ENCODE data around the gene DSC1. TPM values are rescaled to one million over a fixed set of nuclear protein-coding genes. Genes with fewer than 3 reads are reported as not detected.
"Not testable (repeated sequence)": the region's sequence is repeated elsewhere in the genome, so short reads cannot be mapped to it uniquely, and the experiment has no call there.

Gene DSC1
- total and polyA plus RNA-seq, 2 of the 13 experiments (the other 11 are each of a cell fraction or from before 2014, with no cell fraction given) = not detected

DNA sequence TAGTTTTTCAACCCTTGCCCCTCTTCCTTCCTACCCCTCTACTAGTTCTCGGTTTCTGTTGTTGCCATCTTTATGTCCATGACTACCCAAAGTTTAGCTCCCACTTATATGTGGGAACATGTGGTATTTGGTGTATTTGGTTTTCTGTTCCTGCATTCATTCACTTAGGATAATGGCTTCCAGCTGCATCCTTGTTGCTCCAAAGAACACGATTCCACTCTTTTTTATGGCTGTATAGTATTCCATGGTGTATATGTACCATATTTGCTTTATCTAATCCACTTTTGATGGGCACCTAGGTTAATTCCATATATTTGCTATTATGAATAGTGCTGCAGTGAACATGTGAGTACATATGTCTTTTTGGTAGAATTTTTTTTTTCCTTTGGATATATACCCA lies 20.6 kb upstream of the DSC1 start:
- Histone ChIP-seq H4K20me1 (ENCODE audit: insufficient read depth, low read length) (no peaks in the 10 kb centered on the region), H3K4me3 (replicated peaks in 1 of 3; ENCODE audit: insufficient read depth in 1 of 3, low read depth in 2 of 3, low read length in 3 of 3) (no peak overlapping the region), H3K36me3 (replicated peaks in 1 of 2; ENCODE audit: control insufficient read depth in 1 of 2, insufficient read depth in 2 of 2, low read length in 2 of 2) (no peaks in the 10 kb centered on the region), H3K9ac (ENCODE audit: insufficient read depth, low read depth, low read length) (no peak overlapping the region), H2AFZ (ENCODE audit: low read length) (no peak overlapping the region), H3K4me2 (ENCODE audit: low read depth, low read length) (no peak overlapping the region), H3K4me1 (ENCODE audit: insufficient read depth, low read length) (peaks cover 25% of the 10 kb centered on the region), H3K79me2 (ENCODE audit: insufficient read depth, low read length) (no peaks in the 10 kb centered on the region), H3K9me3 (ENCODE audit: low read length) (no peaks in the 10 kb centered on the region), H3K27me3 (ENCODE audit: control insufficient read depth in 1 of 2, insufficient read depth in 2 of 2, low read length in 2 of 2) (no peaks in the 10 kb centered on the region), H3K27ac (ENCODE audit: extremely low read length, insufficient read depth, low read length) (no peak overlapping the region)
- intact Hi-C loops (cut with micrococcal nuclease; ENCODE audit: unreplicated experiment) (no loop called here), in situ Hi-C loops (cut with HindIII; ENCODE audit: extremely low pct_ligation_motif_present, low pct_unique_long_range_greater_than_20kb) (no loop called here)
- FAIRE-seq = no peak
- 48% methylated on average over 2 of the region's 2 CpGs for WGBS (ENCODE audit: low lambda C conversion rate)
- ChIA-PET POLR2A (no interaction called here), CTCF (ENCODE audit: low intra/inter-chr PET ratio, low total read pairs) (no interaction called here)
- no peak for DNase-seq (ENCODE audit: low spot score)
- no peak for ATAC-seq
- TF ChIP-seq, protein P1, sequence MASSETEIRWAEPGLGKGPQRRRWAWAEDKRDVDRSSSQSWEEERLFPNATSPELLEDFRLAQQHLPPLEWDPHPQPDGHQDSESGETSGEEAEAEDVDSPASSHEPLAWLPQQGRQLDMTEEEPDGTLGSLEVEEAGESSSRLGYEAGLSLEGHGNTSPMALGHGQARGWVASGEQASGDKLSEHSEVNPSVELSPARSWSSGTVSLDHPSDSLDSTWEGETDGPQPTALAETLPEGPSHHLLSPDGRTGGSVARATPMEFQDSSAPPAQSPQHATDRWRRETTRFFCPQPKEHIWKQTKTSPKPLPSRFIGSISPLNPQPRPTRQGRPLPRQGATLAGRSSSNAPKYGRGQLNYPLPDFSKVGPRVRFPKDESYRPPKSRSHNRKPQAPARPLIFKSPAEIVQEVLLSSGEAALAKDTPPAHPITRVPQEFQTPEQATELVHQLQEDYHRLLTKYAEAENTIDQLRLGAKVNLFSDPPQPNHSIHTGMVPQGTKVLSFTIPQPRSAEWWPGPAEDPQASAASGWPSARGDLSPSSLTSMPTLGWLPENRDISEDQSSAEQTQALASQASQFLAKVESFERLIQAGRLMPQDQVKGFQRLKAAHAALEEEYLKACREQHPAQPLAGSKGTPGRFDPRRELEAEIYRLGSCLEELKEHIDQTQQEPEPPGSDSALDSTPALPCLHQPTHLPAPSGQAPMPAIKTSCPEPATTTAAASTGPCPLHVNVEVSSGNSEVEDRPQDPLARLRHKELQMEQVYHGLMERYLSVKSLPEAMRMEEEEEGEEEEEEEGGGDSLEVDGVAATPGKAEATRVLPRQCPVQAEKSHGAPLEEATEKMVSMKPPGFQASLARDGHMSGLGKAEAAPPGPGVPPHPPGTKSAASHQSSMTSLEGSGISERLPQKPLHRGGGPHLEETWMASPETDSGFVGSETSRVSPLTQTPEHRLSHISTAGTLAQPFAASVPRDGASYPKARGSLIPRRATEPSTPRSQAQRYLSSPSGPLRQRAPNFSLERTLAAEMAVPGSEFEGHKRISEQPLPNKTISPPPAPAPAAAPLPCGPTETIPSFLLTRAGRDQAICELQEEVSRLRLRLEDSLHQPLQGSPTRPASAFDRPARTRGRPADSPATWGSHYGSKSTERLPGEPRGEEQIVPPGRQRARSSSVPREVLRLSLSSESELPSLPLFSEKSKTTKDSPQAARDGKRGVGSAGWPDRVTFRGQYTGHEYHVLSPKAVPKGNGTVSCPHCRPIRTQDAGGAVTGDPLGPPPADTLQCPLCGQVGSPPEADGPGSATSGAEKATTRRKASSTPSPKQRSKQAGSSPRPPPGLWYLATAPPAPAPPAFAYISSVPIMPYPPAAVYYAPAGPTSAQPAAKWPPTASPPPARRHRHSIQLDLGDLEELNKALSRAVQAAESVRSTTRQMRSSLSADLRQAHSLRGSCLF (CRISPR knock-in tag; IDR thresholded peaks at IDR 0.05; ENCODE audit: borderline replicate concordance) = no peak
- TF ChIP-seq SMAD3 (CRISPR knock-in tag; IDR thresholded peaks at IDR 0.05) (no peak), JUND (CRISPR knock-in tag; IDR thresholded peaks at IDR 0.05) (no peak), ZNF781 (CRISPR knock-in tag; IDR thresholded peaks at IDR 0.05; ENCODE audit: borderline replicate concordance, not compliant biosample characterization) (no peak)
- no TSS peak for BruUV-seq (replicated peaks)

DNA sequence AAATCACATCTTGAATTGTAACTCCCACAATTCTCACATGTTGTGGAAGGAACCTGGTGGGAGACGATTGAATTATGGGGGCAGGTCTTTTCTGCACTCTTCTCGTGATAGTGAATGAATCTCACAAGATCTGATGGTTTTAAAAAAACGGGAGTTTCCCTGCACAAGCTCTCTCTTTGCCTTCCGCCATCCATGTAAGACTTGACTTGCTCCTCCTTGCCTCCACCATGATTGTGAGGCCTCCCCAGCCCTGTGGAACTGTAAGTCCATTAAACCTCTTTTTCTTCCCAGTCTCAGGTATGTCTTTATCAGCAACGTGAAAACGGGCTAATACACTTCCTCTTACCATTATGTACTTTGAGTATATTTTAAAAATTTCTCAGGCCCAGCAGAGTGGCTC lies 14.7 kb upstream of the DSC1 start:
- FAIRE-seq; in situ Hi-C loops (cut with HindIII; ENCODE audit: extremely low pct_ligation_motif_present, low pct_unique_long_range_greater_than_20kb); CTCF ChIA-PET (ENCODE audit: low intra/inter-chr PET ratio, low total read pairs): not testable (repeated sequence)

More for the DNA sequence above, 14.7 kb upstream of the DSC1 start:
- H3K36me3 ChIP-seq (replicated peaks in 1 of 2; ENCODE audit: control insufficient read depth in 1 of 2, insufficient read depth in 2 of 2, low read length in 2 of 2); H3K27ac ChIP-seq (ENCODE audit: extremely low read length, insufficient read depth, low read length); BruUV-seq (replicated peaks); H3K9me3 ChIP-seq (ENCODE audit: low read length); POLR2A ChIA-PET; H3K4me3 ChIP-seq (replicated peaks in 1 of 3; ENCODE audit: insufficient read depth in 1 of 3, low read depth in 2 of 3, low read length in 3 of 3); ATAC-seq; H3K4me2 ChIP-seq (ENCODE audit: low read depth, low read length); H3K4me1 ChIP-seq (ENCODE audit: insufficient read depth, low read length); intact Hi-C loops (cut with micrococcal nuclease; ENCODE audit: unreplicated experiment); DNase-seq (ENCODE audit: low spot score); H3K79me2 ChIP-seq (ENCODE audit: insufficient read depth, low read length); H3K27me3 ChIP-seq (ENCODE audit: control insufficient read depth in 1 of 2, insufficient read depth in 2 of 2, low read length in 2 of 2); H3K9ac ChIP-seq (ENCODE audit: insufficient read depth, low read depth, low read length); H4K20me1 ChIP-seq (ENCODE audit: insufficient read depth, low read length); H2AFZ ChIP-seq (ENCODE audit: low read length): not testable (repeated sequence)
- WGBS (ENCODE audit: low lambda C conversion rate) = 32% methylated on average over 6 of the region's 6 CpGs

All from HepG2 (cell line).